SK-N-SH (cell line): Measurements from ENCODE around the gene ARV1. TPM values are rescaled to one million over a fixed set of nuclear protein-coding genes. Genes with fewer than 3 reads are reported as not detected.

Experiments used
- CTCF ChIA-PET: fragments of 300-600, 350-600 bp; formaldehyde crosslinking; extraction: SDS; loops from one replicate; lab custom pipeline; 2021; lab: Yijun Ruan, JAX
- POLR2A ChIA-PET: fragments of 350-600 bp; sonication (Branson Sonifier 250); formaldehyde crosslinking; extraction: SDS; loops from one replicate; lab custom pipeline; 2020; ENCODE audit warnings: antibody characterized with exemption, inconsistent platforms; lab: Yijun Ruan, JAX
- DNase-seq: peaks from one replicate; pipeline ENCODE4 v3.0.0; 2012
- H2AFZ ChIP-seq: fragments of 200-600 bp; sonication (generic); 2 replicates; pipeline ENCODE4 v1.8.1; 2016; ENCODE audit warnings: antibody characterized with exemption, mild to moderate bottlenecking, low read depth
- H3F3A ChIP-seq: fragments of 200-600 bp; sonication (generic); replicated peaks from 2 replicates; pipeline ENCODE3; 2016; ENCODE audit warnings: antibody characterized with exemption, mild to moderate bottlenecking; ENCODE audit not compliant: insufficient read depth
- H3K27ac ChIP-seq, 2 experiments: fragments of 200-500 bp in 1 of 2; fragments of 200-600 bp in 1 of 2; sonication (Bioruptor generic) in 1 of 2; sonication (generic), shearing (Covaris generic) in 1 of 2; 2 replicates each; pipeline versions ENCODE4 v1.5.1 to v1.6.1; 2014 to 2016; ENCODE audit warnings: low read depth in 2 of 2, inconsistent platforms in 1 of 2, low read length in 1 of 2, mild to moderate bottlenecking in 1 of 2, mixed read lengths in 1 of 2
- H3K27me3 ChIP-seq: fragments of 200-600 bp; sonication (generic), shearing (Covaris generic); 2 replicates; pipeline ENCODE4 v1.6.1; 2016; ENCODE audit warnings: mixed run types; ENCODE audit not compliant: insufficient read depth
- H3K36me3 ChIP-seq, 2 experiments: fragments of 200-500 bp in 1 of 2; fragments of 200-600 bp in 1 of 2; sonication (Bioruptor generic) in 1 of 2; sonication (generic) in 1 of 2; replicated peaks in 1 of 2; 2 replicates each; pipeline versions ENCODE3 to v1.5.1; 2014 to 2016; ENCODE audit warnings: low read length in 1 of 2, mild to moderate bottlenecking in 1 of 2; ENCODE audit not compliant: insufficient read depth in 2 of 2, control insufficient read depth in 1 of 2
- H3K4me1 ChIP-seq, 2 experiments: fragments of 200-500 bp in 1 of 2; fragments of 200-600 bp in 1 of 2; sonication (Bioruptor generic) in 1 of 2; sonication (generic), shearing (Covaris generic) in 1 of 2; 2 replicates each; pipeline versions ENCODE4 v1.5.1 to v1.6.1; 2014 to 2016; ENCODE audit warnings: low read depth in 1 of 2, low read length in 1 of 2, mixed run types in 1 of 2; ENCODE audit not compliant: insufficient read depth in 2 of 2, control insufficient read depth in 1 of 2
- H3K4me2 ChIP-seq: fragments of 200-600 bp; sonication (generic), shearing (Covaris generic); 2 replicates; pipeline ENCODE4 v1.6.1; 2017; ENCODE audit warnings: mixed run types
- H3K4me3 ChIP-seq, 2 experiments: fragments of 200-500 bp in 1 of 2; fragments of 200-600 bp in 1 of 2; sonication (Bioruptor generic) in 1 of 2; sonication (generic), shearing (Covaris generic) in 1 of 2; 2 replicates each; pipeline versions ENCODE4 v1.5.1 to v1.8.1; 2014 to 2016; ENCODE audit warnings: low read depth in 2 of 2, inconsistent platforms in 1 of 2, low read length in 1 of 2, mild to moderate bottlenecking in 1 of 2, mixed read lengths in 1 of 2, moderate library complexity in 1 of 2
- H3K79me2 ChIP-seq: fragments of 200-600 bp; sonication (generic); 2 replicates; pipeline ENCODE4 v1.8.1; 2017; ENCODE audit warnings: mild to moderate bottlenecking; ENCODE audit not compliant: insufficient read depth
- H3K9ac ChIP-seq: fragments of 200-600 bp; sonication (generic); 2 replicates; pipeline ENCODE4 v1.6.1; 2017; ENCODE audit warnings: mixed run types
- H3K9me2 ChIP-seq: fragments of 200-600 bp; sonication (generic); 2 replicates; pipeline ENCODE4 v1.6.1; 2017; ENCODE audit warnings: mixed run types
- H3K9me3 ChIP-seq: fragments of 200-600 bp; sonication (generic); 2 replicates; pipeline ENCODE4 v1.6.1; 2017; ENCODE audit warnings: mixed run types, mild to moderate bottlenecking, moderate library complexity
- H4K20me1 ChIP-seq: fragments of 200-600 bp; sonication (generic); 2 replicates; pipeline ENCODE4 v1.6.1; 2017; ENCODE audit warnings: mild to moderate bottlenecking, mixed run types; ENCODE audit not compliant: insufficient read depth
- CHD2 ChIP-seq: fragments of 150-350 bp; IDR thresholded peaks from 2 replicates; pipeline ENCODE4 v1.6.1; 2018; ENCODE audit warnings: low read length; ENCODE audit not compliant: partially characterized antibody
- EP300 ChIP-seq, 2 experiments: IDR thresholded peaks; 2 replicates each; pipeline versions ENCODE4 v1.4.0 to v1.6.1; 2012; ENCODE audit warnings: borderline replicate concordance in 1 of 2, low read depth in 1 of 2, low read length in 1 of 2
- FOSL2 ChIP-seq: IDR thresholded peaks from 2 replicates; pipeline ENCODE4 v1.4.0; 2012; ENCODE audit warnings: low read depth, mild to moderate bottlenecking, moderate library complexity, borderline replicate concordance
- FOXM1 ChIP-seq: IDR thresholded peaks from 2 replicates; pipeline ENCODE4 v1.4.0; 2012; ENCODE audit warnings: low read depth, mild to moderate bottlenecking
- GATA2 ChIP-seq: sonication (generic); formaldehyde crosslinking; IDR thresholded peaks from 2 replicates; pipeline ENCODE4 v1.5.0; 2020; ENCODE audit warnings: mild to moderate bottlenecking, missing genetic modification reagents
- MEF2A ChIP-seq: IDR thresholded peaks from 2 replicates; pipeline ENCODE4 v1.4.0; 2012; ENCODE audit warnings: low read depth, borderline replicate concordance
- POLR2AphosphoS5 ChIP-seq: IDR thresholded peaks from 2 replicates; pipeline ENCODE4 v1.6.1; 2012; ENCODE audit warnings: low read depth, low read length
- RXRA ChIP-seq: IDR thresholded peaks from 2 replicates; pipeline ENCODE4 v1.4.0; 2012; ENCODE audit warnings: low read depth, mild to moderate bottlenecking, borderline replicate concordance
- SIN3A ChIP-seq: IDR thresholded peaks from 2 replicates; pipeline ENCODE4 v1.6.1; 2012; ENCODE audit warnings: low read depth, mild to moderate bottlenecking, low read length, moderate library complexity, borderline replicate concordance
- SMC3 ChIP-seq: IDR thresholded peaks from 2 replicates; pipeline ENCODE4 v1.6.1; 2012; ENCODE audit warnings: low read depth, low read length, improper control_type of control experiment
- TAF1 ChIP-seq: IDR thresholded peaks from 2 replicates; pipeline ENCODE4 v1.6.1; 2012; ENCODE audit warnings: low read depth, mild to moderate bottlenecking, low read length, moderate library complexity, borderline replicate concordance
- TCF12 ChIP-seq: IDR thresholded peaks from 2 replicates; pipeline ENCODE4 v1.4.0; 2012
- YY1 ChIP-seq: IDR thresholded peaks from 2 replicates; pipeline ENCODE4 v1.4.0; 2012; ENCODE audit warnings: low read depth, mild to moderate bottlenecking
- WGBS: methylation state at CpG from one replicate; pipeline ENCODE4 v1.1.6; 2017; ENCODE audit warnings: low lambda C conversion rate; 5-methylcytosine and 5-hydroxymethylcytosine counted together
- polyA plus RNA-seq, 3 experiments: library from polyadenylated mRNA; depleted of rRNA; stranded (reverse); fragments of >200 nt; gene quantifications; 2 replicates each; pipeline ENCODE4 v1.2.3, GENCODE V29; 2012
- TF ChIP-seq, protein P1 (sequence below): IDR thresholded peaks from 2 replicates; pipeline ENCODE4; 2012
- TF ChIP-seq, protein P2 (sequence below): fragments of 150-350 bp; IDR thresholded peaks from 2 replicates; pipeline ENCODE4 v1.6.1; 2016; ENCODE audit warnings: mild to moderate bottlenecking, low read depth, low read length
- TF ChIP-seq, protein P3 (sequence below): IDR thresholded peaks from 2 replicates; pipeline ENCODE4 v1.4.0; 2012; ENCODE audit warnings: low read depth, borderline replicate concordance
- TF ChIP-seq, protein P4 (sequence below): IDR thresholded peaks from 2 replicates; pipeline ENCODE4 v1.4.0; 2012; ENCODE audit warnings: low read depth, borderline replicate concordance
- TF ChIP-seq, protein P5 (sequence below): IDR thresholded peaks from 2 replicates; pipeline ENCODE4 v1.4.0; 2012; ENCODE audit warnings: low read depth

Gene ARV1
- polyA plus RNA-seq, 1 of the 3 experiments (the other 2 are of a cell fraction): 26.7 TPM

DNA sequence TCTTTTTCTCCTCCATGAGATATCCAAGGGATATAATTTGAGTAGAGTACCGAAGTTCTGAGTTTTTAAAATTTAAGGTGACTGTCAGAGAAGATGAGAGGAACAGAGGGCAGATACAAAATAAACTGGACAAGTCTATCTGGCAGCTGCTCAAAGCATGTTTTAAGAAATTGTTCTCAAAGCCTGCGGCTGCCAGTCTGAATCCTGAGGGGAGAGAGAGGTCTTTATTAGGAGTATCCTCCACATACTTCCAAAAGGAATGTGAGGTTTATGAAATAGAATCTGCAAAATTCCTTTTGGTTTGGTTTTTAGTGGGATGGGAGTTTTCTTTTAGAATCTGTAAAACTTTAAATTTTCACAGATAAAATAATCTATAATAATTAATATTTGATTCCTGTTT, 41.5 kb upstream of the ARV1 start:
- 90% methylated on average over 2 of the region's 2 CpGs for WGBS
- Histone ChIP-seq H3K9me3 (no peaks in the 10 kb centered on the region), H3F3A (no peaks in the 10 kb centered on the region), H3K36me3 (peaks cover 0 to 19% of the 10 kb centered on the region in 2 experiments), H4K20me1 (no peaks in the 10 kb centered on the region), H3K9ac (no peak overlapping the region), H3K4me3 (no peak overlapping the region), H3K4me1 (no peaks in the 10 kb centered on the region), H3K27me3 (no peaks in the 10 kb centered on the region), H3K79me2 (no peaks in the 10 kb centered on the region), H3K4me2 (no peak overlapping the region), H2AFZ (no peak overlapping the region), H3K27ac (no peak overlapping the region), H3K9me2 (no peaks in the 10 kb centered on the region; the same call in 1 of the 2 replicates)
- TF ChIP-seq SMC3 (no peak), FOSL2 (no peak), SIN3A (no peak), FOXM1 (no peak), TCF12 (no peak), RXRA (no peak), TAF1 (no peak), POLR2AphosphoS5 (no peak), GATA2 (CRISPR knock-in tag) (no peak), EP300 (IDR thresholded peaks at IDR 0.05; ENCODE audit: borderline replicate concordance in 1 of 2, low read depth in 1 of 2, low read length in 1 of 2) (no peak), YY1 (no peak), MEF2A (no peak), CHD2 (no peak)
- TF ChIP-seq, protein P1, sequence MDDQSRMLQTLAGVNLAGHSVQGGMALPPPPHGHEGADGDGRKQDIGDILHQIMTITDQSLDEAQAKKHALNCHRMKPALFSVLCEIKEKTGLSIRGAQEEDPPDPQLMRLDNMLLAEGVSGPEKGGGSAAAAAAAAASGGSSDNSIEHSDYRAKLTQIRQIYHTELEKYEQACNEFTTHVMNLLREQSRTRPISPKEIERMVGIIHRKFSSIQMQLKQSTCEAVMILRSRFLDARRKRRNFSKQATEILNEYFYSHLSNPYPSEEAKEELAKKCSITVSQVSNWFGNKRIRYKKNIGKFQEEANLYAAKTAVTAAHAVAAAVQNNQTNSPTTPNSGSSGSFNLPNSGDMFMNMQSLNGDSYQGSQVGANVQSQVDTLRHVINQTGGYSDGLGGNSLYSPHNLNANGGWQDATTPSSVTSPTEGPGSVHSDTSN: no peak
- TF ChIP-seq, protein P2, sequence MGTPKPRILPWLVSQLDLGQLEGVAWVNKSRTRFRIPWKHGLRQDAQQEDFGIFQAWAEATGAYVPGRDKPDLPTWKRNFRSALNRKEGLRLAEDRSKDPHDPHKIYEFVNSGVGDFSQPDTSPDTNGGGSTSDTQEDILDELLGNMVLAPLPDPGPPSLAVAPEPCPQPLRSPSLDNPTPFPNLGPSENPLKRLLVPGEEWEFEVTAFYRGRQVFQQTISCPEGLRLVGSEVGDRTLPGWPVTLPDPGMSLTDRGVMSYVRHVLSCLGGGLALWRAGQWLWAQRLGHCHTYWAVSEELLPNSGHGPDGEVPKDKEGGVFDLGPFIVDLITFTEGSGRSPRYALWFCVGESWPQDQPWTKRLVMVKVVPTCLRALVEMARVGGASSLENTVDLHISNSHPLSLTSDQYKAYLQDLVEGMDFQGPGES: no peak
- TF ChIP-seq, protein P3, sequence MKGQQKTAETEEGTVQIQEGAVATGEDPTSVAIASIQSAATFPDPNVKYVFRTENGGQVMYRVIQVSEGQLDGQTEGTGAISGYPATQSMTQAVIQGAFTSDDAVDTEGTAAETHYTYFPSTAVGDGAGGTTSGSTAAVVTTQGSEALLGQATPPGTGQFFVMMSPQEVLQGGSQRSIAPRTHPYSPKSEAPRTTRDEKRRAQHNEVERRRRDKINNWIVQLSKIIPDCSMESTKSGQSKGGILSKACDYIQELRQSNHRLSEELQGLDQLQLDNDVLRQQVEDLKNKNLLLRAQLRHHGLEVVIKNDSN: no peak
- TF ChIP-seq, protein P4, sequence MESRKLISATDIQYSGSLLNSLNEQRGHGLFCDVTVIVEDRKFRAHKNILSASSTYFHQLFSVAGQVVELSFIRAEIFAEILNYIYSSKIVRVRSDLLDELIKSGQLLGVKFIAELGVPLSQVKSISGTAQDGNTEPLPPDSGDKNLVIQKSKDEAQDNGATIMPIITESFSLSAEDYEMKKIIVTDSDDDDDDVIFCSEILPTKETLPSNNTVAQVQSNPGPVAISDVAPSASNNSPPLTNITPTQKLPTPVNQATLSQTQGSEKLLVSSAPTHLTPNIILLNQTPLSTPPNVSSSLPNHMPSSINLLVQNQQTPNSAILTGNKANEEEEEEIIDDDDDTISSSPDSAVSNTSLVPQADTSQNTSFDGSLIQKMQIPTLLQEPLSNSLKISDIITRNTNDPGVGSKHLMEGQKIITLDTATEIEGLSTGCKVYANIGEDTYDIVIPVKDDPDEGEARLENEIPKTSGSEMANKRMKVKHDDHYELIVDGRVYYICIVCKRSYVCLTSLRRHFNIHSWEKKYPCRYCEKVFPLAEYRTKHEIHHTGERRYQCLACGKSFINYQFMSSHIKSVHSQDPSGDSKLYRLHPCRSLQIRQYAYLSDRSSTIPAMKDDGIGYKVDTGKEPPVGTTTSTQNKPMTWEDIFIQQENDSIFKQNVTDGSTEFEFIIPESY: no peak
- TF ChIP-seq, protein P5, sequence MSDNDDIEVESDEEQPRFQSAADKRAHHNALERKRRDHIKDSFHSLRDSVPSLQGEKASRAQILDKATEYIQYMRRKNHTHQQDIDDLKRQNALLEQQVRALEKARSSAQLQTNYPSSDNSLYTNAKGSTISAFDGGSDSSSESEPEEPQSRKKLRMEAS: no peak
- POLR2A ChIA-PET: no interaction called here
- DNase-seq: no peak
- CTCF ChIA-PET: interaction anchor here (2.1 kb wide), 1 partner anchor 12 kb away, joined by 7 read pairs; no protein-coding TSS in a partner anchor
